ENCODE measurements around the gene STIM2.
A peak's percentile ranks its signal among the peaks of the same experiment; 100 is the strongest.

The STIM2 gene

GRCh38 chr4:27043200-27043599, 182.6 kb downstream of the STIM2 start:
- no peak for DNase-seq (ENCODE audit: extremely low spot score)
- ChIA-PET POLR2A (no interaction called here), CTCF (interaction anchor here (0.6 kb wide), 1 partner anchor 398 kb away, joined by 3 read pairs; no protein-coding TSS in a partner anchor)

GRCh38 chr4:27046851-27047250, 186.2 kb downstream of the STIM2 start:
- no peak for DNase-seq (ENCODE audit: extremely low spot score)
- POLR2A ChIA-PET = no interaction called here
- TF ChIP-seq SP1 (IDR thresholded peaks at IDR 0.05) (no peak), TARDBP (IDR thresholded peaks at IDR 0.05) (no peak), L3MBTL2 (conservative IDR thresholded peaks at IDR 0.05) (no peak), PKNOX1 (IDR thresholded peaks at IDR 0.05) (no peak), ELF4 (IDR thresholded peaks at IDR 0.05) (no peak), CTBP1 (IDR thresholded peaks at IDR 0.05; ENCODE audit: borderline replicate concordance) (no peak), FOXK2 (IDR thresholded peaks at IDR 0.05) (no peak), ARNT (IDR thresholded peaks at IDR 0.05) (no peak), LEF1 (IDR thresholded peaks at IDR 0.05; ENCODE audit: borderline replicate concordance) (no peak), FOXM1 (IDR thresholded peaks at IDR 0.05; ENCODE audit: borderline replicate concordance) (no peak), SUZ12 (IDR thresholded peaks at IDR 0.05) (no peak), FOXA1 (IDR thresholded peaks at IDR 0.05) (no peak), HDGF (IDR thresholded peaks at IDR 0.05; ENCODE audit: borderline replicate concordance) (no peak), ZNF384 (IDR thresholded peaks at IDR 0.05) (no peak), NFRKB (IDR thresholded peaks at IDR 0.05) (no peak), BHLHE40 (IDR thresholded peaks at IDR 0.05; ENCODE audit: borderline replicate concordance) (no peak)
- CTCF ChIA-PET = interaction anchor here (2.6 kb wide), 1 partner anchor 8 kb away, joined by 8 read pairs; no protein-coding TSS in a partner anchor

More at GRCh38 chr4:27043200-27043599, 182.6 kb downstream of the STIM2 start:
- TF ChIP-seq HDGF (IDR thresholded peaks at IDR 0.05; ENCODE audit: borderline replicate concordance) (no peak), FOXA1 (IDR thresholded peaks at IDR 0.05) (no peak), L3MBTL2 (conservative IDR thresholded peaks at IDR 0.05) (no peak), ELF4 (IDR thresholded peaks at IDR 0.05) (no peak), PKNOX1 (IDR thresholded peaks at IDR 0.05) (no peak), FOXK2 (IDR thresholded peaks at IDR 0.05) (no peak), CTBP1 (IDR thresholded peaks at IDR 0.05; ENCODE audit: borderline replicate concordance) (no peak), NFRKB (IDR thresholded peaks at IDR 0.05) (no peak), ZNF384 (IDR thresholded peaks at IDR 0.05) (no peak), ARNT (IDR thresholded peaks at IDR 0.05) (no peak), SP1 (IDR thresholded peaks at IDR 0.05) (no peak), SUZ12 (IDR thresholded peaks at IDR 0.05) (no peak), TARDBP (IDR thresholded peaks at IDR 0.05) (no peak), FOXM1 (IDR thresholded peaks at IDR 0.05; ENCODE audit: borderline replicate concordance) (no peak)

- CTCF ChIA-PET = interaction anchor here (0.6 to 2.6 kb wide), 6 partner anchors 10 to 76 kb away, joined by 3 to 8 read pairs (median 4); no protein-coding TSS in a partner anchor
- TF ChIP-seq SP1 (IDR thresholded peaks at IDR 0.05) (no peak), HDGF (IDR thresholded peaks at IDR 0.05; ENCODE audit: borderline replicate concordance) (no peak), ARNT (IDR thresholded peaks at IDR 0.05) (no peak), LEF1 (IDR thresholded peaks at IDR 0.05; ENCODE audit: borderline replicate concordance) (no peak), NFRKB (IDR thresholded peaks at IDR 0.05) (no peak), ZNF384 (IDR thresholded peaks at IDR 0.05) (no peak), TARDBP (IDR thresholded peaks at IDR 0.05) (no peak), PKNOX1 (IDR thresholded peaks at IDR 0.05) (no peak), ELF4 (IDR thresholded peaks at IDR 0.05) (no peak), BHLHE40 (IDR thresholded peaks at IDR 0.05; ENCODE audit: borderline replicate concordance) (no peak), FOXA1 (IDR thresholded peaks at IDR 0.05) (no peak), SUZ12 (IDR thresholded peaks at IDR 0.05) (no peak), L3MBTL2 (conservative IDR thresholded peaks at IDR 0.05) (no peak), FOXM1 (IDR thresholded peaks at IDR 0.05; ENCODE audit: borderline replicate concordance) (no peak), FOXK2 (IDR thresholded peaks at IDR 0.05) (no peak), CTBP1 (IDR thresholded peaks at IDR 0.05; ENCODE audit: borderline replicate concordance) (no peak)
- peak; percentile 21 for DNase-seq (ENCODE audit: extremely low spot score)
- POLR2A ChIA-PET = no interaction called here
Measured at GRCh38 chr4:27048429-27049238, 188.0 kb downstream of the STIM2 start.

GRCh38 chr4:27049239-27049829, 188.7 kb downstream of the STIM2 start:
- TF ChIP-seq FOXA1 (IDR thresholded peaks at IDR 0.05) (no peak), ELF4 (IDR thresholded peaks at IDR 0.05) (no peak), ARNT (IDR thresholded peaks at IDR 0.05) (no peak), FOXK2 (IDR thresholded peaks at IDR 0.05) (no peak), HDGF (IDR thresholded peaks at IDR 0.05; ENCODE audit: borderline replicate concordance) (no peak)
- POLR2A ChIA-PET = no interaction called here
- no peak for DNase-seq (ENCODE audit: extremely low spot score)
- CTCF ChIA-PET = interaction anchor here (1.1 to 2.6 kb wide), 2 partner anchors 11 to 49 kb away, joined by 3 to 8 read pairs; no protein-coding TSS in a partner anchor

- no peak for DNase-seq (ENCODE audit: extremely low spot score)
- POLR2A ChIA-PET = no interaction called here
- no peak for TF ChIP-seq ELF4 (IDR thresholded peaks at IDR 0.05)
- no peak for TF ChIP-seq FOXM1 (IDR thresholded peaks at IDR 0.05; ENCODE audit: borderline replicate concordance)
- no peak for TF ChIP-seq L3MBTL2 (conservative IDR thresholded peaks at IDR 0.05)
- no peak for TF ChIP-seq CTBP1 (IDR thresholded peaks at IDR 0.05; ENCODE audit: borderline replicate concordance)
- TF ChIP-seq HDGF (IDR thresholded peaks at IDR 0.05; ENCODE audit: borderline replicate concordance) = no peak
- TF ChIP-seq TARDBP (IDR thresholded peaks at IDR 0.05) = no peak
- no peak for TF ChIP-seq LEF1 (IDR thresholded peaks at IDR 0.05; ENCODE audit: borderline replicate concordance)
- TF ChIP-seq BHLHE40 (IDR thresholded peaks at IDR 0.05; ENCODE audit: borderline replicate concordance) = no peak
- TF ChIP-seq SP1 (IDR thresholded peaks at IDR 0.05) = no peak
- no peak for TF ChIP-seq ARNT (IDR thresholded peaks at IDR 0.05)
- TF ChIP-seq ZNF384 (IDR thresholded peaks at IDR 0.05) = no peak
- TF ChIP-seq PKNOX1 (IDR thresholded peaks at IDR 0.05) = no peak
- TF ChIP-seq SUZ12 (IDR thresholded peaks at IDR 0.05) = no peak
- CTCF ChIA-PET = no interaction called here
Measured at GRCh38 chr4:27050731-27051130, 190.1 kb downstream of the STIM2 start.
